Body of pancreas (tissue), 4 donors: Measurements from ENCODE around the gene DOP1B. TPM values are rescaled to one million over a fixed set of nuclear protein-coding genes. Genes with fewer than 3 reads are reported as not detected.

Experiments
- ATAC-seq: fragments of 150-250 bp; one replicate; pipeline ENCODE4 v1.9.1; 2016
- DNase-seq, 4 donors: peaks; one replicate each; pipeline ENCODE4 v3.0.0-alpha.2; 2019
- H3K27ac ChIP-seq, 4 donors: fragments of 200-600 bp; sonication (generic); 1 replicate in 3 of 4; 2 replicates in 1 of 4; pipeline versions ENCODE4 v1.5.1 to v1.6.1; 2016 to 2019; ENCODE audit warnings: mild to moderate bottlenecking in 1 of 4, mixed read lengths in 1 of 4, moderate library complexity in 1 of 4
- H3K27me3 ChIP-seq, 2 donors: fragments of 200-600 bp; sonication (generic); one replicate each; pipeline ENCODE4 v1.6.0; 2016; ENCODE audit warnings: mild to moderate bottlenecking in 1 of 2
- H3K36me3 ChIP-seq, 2 donors: fragments of 200-600 bp; sonication (generic); replicated peaks in 1 of 2; 2 replicates each; pipeline ENCODE4 v1.5.1; 2016; ENCODE audit warnings: low read depth in 2 of 2; ENCODE audit not compliant: insufficient read depth in 1 of 2
- H3K4me1 ChIP-seq: fragments of 200-600 bp; sonication (generic); one replicate; pipeline ENCODE4 v1.6.0; 2016
- H3K4me3 ChIP-seq, 2 donors: fragments of 200-600 bp; sonication (generic); 1 replicate in 1 of 2; 2 replicates in 1 of 2; pipeline ENCODE4 v1.5.1; 2016 to 2019
- H3K9me3 ChIP-seq, 3 donors: fragments of 200-600 bp; sonication (generic); 1 replicate in 2 of 3; 2 replicates in 1 of 3; pipeline ENCODE4 v1.5.1; 2016
- CTCF ChIP-seq, 7 experiments: fragments of 450-650 bp in 4 of 7; fragments of 200-600 bp in 3 of 7; sonication (generic) in 3 of 7; IDR thresholded peaks; one replicate each; pipeline ENCODE4 v1.5.1; 2016 to 2019; ENCODE audit warnings: antibody characterized with exemption in 7 of 7
- POLR2A ChIP-seq, 3 donors: fragments of 450-650 bp; IDR thresholded peaks; one replicate each; pipeline ENCODE4 v1.6.1; 2016; ENCODE audit warnings: antibody characterized with exemption in 3 of 3, mild to moderate bottlenecking in 2 of 3
- WGBS, 2 donors: methylation state at CpG; one replicate each; pipeline ENCODE4 v1.1.5; 2017; 5-methylcytosine and 5-hydroxymethylcytosine counted together
- intact Hi-C: fragments of 100-400 bp; cut with DNase I; formaldehyde crosslinking; loops from one replicate; pipeline ENCODE4 v1.15.1; 2023
- total RNA-seq, 2 donors: library from RNA; depleted of rRNA; stranded (reverse); fragments of >200 nt; gene quantifications; one replicate each; pipeline ENCODE4 v1.1.0, GENCODE V29; 2016

Gene DOP1B
- total RNA-seq, 2 donors from 2014 or later, result 4.6 to 15.3 TPM

- no peak overlapping the region for H3K27ac ChIP-seq
- no peak for ATAC-seq
- H3K27me3 ChIP-seq, result no peaks in the 10 kb centered on the region
- no peak overlapping the region for H3K4me3 ChIP-seq
- no peaks in the 10 kb centered on the region for H3K9me3 ChIP-seq
- TF ChIP-seq CTCF (IDR thresholded peaks at IDR 0.05) (no peak), POLR2A (IDR thresholded peaks at IDR 0.05) (no peak)
- WGBS, 2 donors, result 87 to 94% methylated on average over 5 of the region's 5 CpGs
- intact Hi-C loops, result no loop called here
- DNase-seq, result no peak
- H3K4me1 ChIP-seq, result peaks cover 12% of the 10 kb centered on the region
- no peaks in the 10 kb centered on the region for H3K36me3 ChIP-seq
Observed at GRCh38 chr21:36162631-36163030, 6.0 kb downstream of the DOP1B start.

GRCh38 chr21:36163750-36164741 is 7.4 kb downstream of the DOP1B start:
- peaks cover 12% of the 10 kb centered on the region for H3K4me1 ChIP-seq
- H3K27me3 ChIP-seq, result no peaks in the 10 kb centered on the region
- intact Hi-C loops, result no loop called here
- DNase-seq, result peak; percentile 33 to 63 (median 54)
- H3K9me3 ChIP-seq, result no peaks in the 10 kb centered on the region
- no peak overlapping the region for H3K27ac ChIP-seq
- no peak for TF ChIP-seq CTCF (IDR thresholded peaks at IDR 0.05)
- no peak for TF ChIP-seq POLR2A (IDR thresholded peaks at IDR 0.05)
- ATAC-seq, result peak; percentile 83
- H3K36me3 ChIP-seq, result no peaks in the 10 kb centered on the region
- 41 to 51% methylated on average over 10 of the region's 10 CpGs for WGBS, 2 donors
- no peak overlapping the region for H3K4me3 ChIP-seq

GRCh38 chr21:36165356-36165755 is 8.7 kb downstream of the DOP1B start:
- Histone ChIP-seq H3K27ac (no peak overlapping the region), H3K4me3 (no peak overlapping the region), H3K36me3 (no peaks in the 10 kb centered on the region), H3K4me1 (peaks cover 12% of the 10 kb centered on the region), H3K27me3 (no peaks in the 10 kb centered on the region), H3K9me3 (no peaks in the 10 kb centered on the region)
- TF ChIP-seq POLR2A (IDR thresholded peaks at IDR 0.05), result no peak
- TF ChIP-seq CTCF (IDR thresholded peaks at IDR 0.05), result no peak
- ATAC-seq (no peak), DNase-seq (no peak)
- WGBS, 2 donors, result 92 to 95% methylated on average over 11 of the region's 11 CpGs
- intact Hi-C loops, result no loop called here

GRCh38 chr21:36166705-36167104 is 10.1 kb downstream of the DOP1B start:
- DNase-seq (no peak), ATAC-seq (no peak)
- intact Hi-C loops, result no loop called here
- no peaks in the 10 kb centered on the region for H3K36me3 ChIP-seq
- H3K4me1 ChIP-seq, result peaks cover 12% of the 10 kb centered on the region
- 81 to 91% methylated on average over 7 of the region's 7 CpGs for WGBS, 2 donors
- no peak for TF ChIP-seq POLR2A (IDR thresholded peaks at IDR 0.05)
- no peak for TF ChIP-seq CTCF (IDR thresholded peaks at IDR 0.05)
- H3K27ac ChIP-seq, result no peak overlapping the region
- no peak overlapping the region for H3K4me3 ChIP-seq
- H3K27me3 ChIP-seq, result no peaks in the 10 kb centered on the region
- no peaks in the 10 kb centered on the region for H3K9me3 ChIP-seq
